DND-41 (cell line): Measurements from ENCODE around the gene PIP4K2A.

Source experiments
- ATAC-seq: fragments of 200-7000 bp; cut with Tn5 transposase; 3 replicates; pipeline ENCODE4 v1.9.1; 2021; ENCODE audit warnings: low read depth; ENCODE audit not compliant: insufficient read depth
- DNase-seq: peaks from one replicate; pipeline ENCODE4 v3.0.0-alpha.2; 2020
- H2AFZ ChIP-seq: 2 replicates; pipeline ENCODE4 v1.6.0; 2012; ENCODE audit warnings: low read depth, low read length
- H3K27ac ChIP-seq: 2 replicates; pipeline ENCODE4 v1.5.1; 2012; ENCODE audit warnings: low read length, inconsistent platforms
- H3K27me3 ChIP-seq: fragments of 200-600 bp; sonication (generic); 2 replicates; pipeline ENCODE4 v1.6.0; 2012; ENCODE audit warnings: low read length, mild to moderate bottlenecking, inconsistent platforms; ENCODE audit not compliant: insufficient read depth, poor library complexity
- H3K36me3 ChIP-seq: 2 replicates; pipeline ENCODE4 v1.5.1; 2012; ENCODE audit warnings: low read length, inconsistent platforms; ENCODE audit not compliant: insufficient read depth
- H3K4me1 ChIP-seq: 2 replicates; pipeline ENCODE4 v1.5.1; 2012; ENCODE audit warnings: mild to moderate bottlenecking, low read length; ENCODE audit not compliant: insufficient read depth
- H3K4me2 ChIP-seq: 2 replicates; pipeline ENCODE4 v1.6.0; 2012; ENCODE audit warnings: mild to moderate bottlenecking, moderate library complexity, low read length, inconsistent platforms; ENCODE audit not compliant: insufficient read depth
- H3K4me3 ChIP-seq, 2 experiments: fragments of 200-600 bp in 1 of 2; shearing (Covaris generic) in 1 of 2; 2 replicates each; pipeline ENCODE4 v1.5.1; 2012 to 2016; ENCODE audit warnings: inconsistent platforms in 2 of 2, low read length in 2 of 2, mild to moderate bottlenecking in 2 of 2, low read depth in 1 of 2, moderate library complexity in 1 of 2
- H3K79me2 ChIP-seq: 2 replicates; pipeline ENCODE4 v1.6.0; 2012; ENCODE audit warnings: low read length, inconsistent platforms; ENCODE audit not compliant: insufficient read depth
- H3K9ac ChIP-seq: 2 replicates; pipeline ENCODE4 v1.6.0; 2012; ENCODE audit warnings: low read depth, mild to moderate bottlenecking, inconsistent platforms, low read length, moderate library complexity
- H3K9me3 ChIP-seq: 2 replicates; pipeline ENCODE4 v1.5.1; 2012; ENCODE audit warnings: low read length, moderate library complexity, mild to moderate bottlenecking, inconsistent platforms; ENCODE audit not compliant: insufficient read depth, severe bottlenecking
- H4K20me1 ChIP-seq: 2 replicates; pipeline ENCODE4 v1.6.0; 2012; ENCODE audit warnings: low read length; ENCODE audit not compliant: insufficient read depth
- CTCF ChIP-seq: IDR thresholded peaks from 2 replicates; pipeline ENCODE4 v1.5.1; 2012; ENCODE audit warnings: borderline replicate concordance, low read length, moderate library complexity, mild to moderate bottlenecking; ENCODE audit not compliant: poor library complexity, severe bottlenecking; ENCODE audit errors: extremely low read depth
- EZH2 ChIP-seq: IDR thresholded peaks from 3 replicates; pipeline ENCODE4 v1.6.1; 2012; ENCODE audit warnings: borderline replicate concordance, low read depth, mild to moderate bottlenecking, moderate library complexity, low read length, inconsistent platforms; ENCODE audit not compliant: severe bottlenecking

The PIP4K2A gene

GRCh38 chr10:22623633-22624253, 90.6 kb downstream of the PIP4K2A start:
- H3K9me3 ChIP-seq, result no peaks in the 10 kb centered on the region
- TF ChIP-seq CTCF (no peak), EZH2 (no peak)
- no peaks in the 10 kb centered on the region for H3K36me3 ChIP-seq
- H3K4me2 ChIP-seq, result no peak overlapping the region
- 0 out of 2 replicates have a peak, but pooled peaks cover 6% of the 10 kb centered on the region for H3K4me1 ChIP-seq
- H3K79me2 ChIP-seq, result peaks cover 72% of the 10 kb centered on the region
- H3K4me3 ChIP-seq, result no peak overlapping the region
- no peak overlapping the region for H3K27ac ChIP-seq
- H4K20me1 ChIP-seq, result peaks cover 53% of the 10 kb centered on the region
- DNase-seq (no peak), ATAC-seq (no peak)
- H3K9ac ChIP-seq, result no peak overlapping the region
- no peaks in the 10 kb centered on the region for H3K27me3 ChIP-seq
- H2AFZ ChIP-seq, result no peak overlapping the region

GRCh38 chr10:22622242-22622806, 92.1 kb downstream of the PIP4K2A start:
- Histone ChIP-seq H3K9me3 (no peaks in the 10 kb centered on the region), H3K4me1 (0 out of 2 replicates have a peak, but pooled peaks cover 3% of the 10 kb centered on the region), H4K20me1 (peaks cover 59% of the 10 kb centered on the region), H3K4me3 (no peak overlapping the region), H2AFZ (no peak overlapping the region), H3K27me3 (no peaks in the 10 kb centered on the region), H3K27ac (no peak overlapping the region), H3K79me2 (peaks cover 74% of the 10 kb centered on the region), H3K9ac (no peak overlapping the region), H3K36me3 (no peaks in the 10 kb centered on the region), H3K4me2 (no peak overlapping the region)
- DNase-seq (no peak), ATAC-seq (no peak)
- no peak for TF ChIP-seq CTCF
- no peak for TF ChIP-seq EZH2

- Histone ChIP-seq H3K4me1 (0 out of 2 replicates have a peak, but pooled peaks cover 3% of the 10 kb centered on the region), H3K79me2 (peaks cover 74% of the 10 kb centered on the region), H4K20me1 (peaks cover 64% of the 10 kb centered on the region)
Observed at GRCh38 chr10:22621726-22622125, 92.7 kb downstream of the PIP4K2A start.

More at GRCh38 chr10:22621726-22622125, 92.7 kb downstream of the PIP4K2A start:
- no peaks in the 10 kb centered on the region for H3K36me3 ChIP-seq
- H2AFZ ChIP-seq, result no peak overlapping the region
- H3K9ac ChIP-seq, result no peak overlapping the region
- no peaks in the 10 kb centered on the region for H3K9me3 ChIP-seq
- ATAC-seq (no peak), DNase-seq (no peak)
- no peaks in the 10 kb centered on the region for H3K27me3 ChIP-seq
- TF ChIP-seq CTCF, result no peak
- no peak for TF ChIP-seq EZH2
- H3K4me2 ChIP-seq, result no peak overlapping the region
- H3K27ac ChIP-seq, result no peak overlapping the region
- H3K4me3 ChIP-seq, result no peak overlapping the region
